Measurements from ENCODE around the gene BTBD3.

Gene BTBD3

GRCh38 chr20:11906626-11907480, 10.8 kb upstream of the BTBD3 start:
- no peak overlapping the region for H3K4me3 ChIP-seq (ENCODE audit: low read depth, low read length)
- no peaks in the 10 kb centered on the region for H3K9me3 ChIP-seq (ENCODE audit: insufficient read depth, low read depth, low read length)
- H2BK5ac ChIP-seq (ENCODE audit: low read depth, low read length, poor library complexity): no peak overlapping the region
- H3K79me2 ChIP-seq (ENCODE audit: control insufficient read depth, insufficient read depth, low read length, poor library complexity): peaks cover 11% of the 10 kb centered on the region
- H3K79me1 ChIP-seq (ENCODE audit: low read length): peaks cover 2% of the 10 kb centered on the region
- H2AFZ ChIP-seq (ENCODE audit: insufficient read depth, low read length, poor library complexity): no peak overlapping the region
- no peaks in the 10 kb centered on the region for H3K27me3 ChIP-seq (ENCODE audit: insufficient read depth, low read length)
- H3K4me1 ChIP-seq (ENCODE audit: control insufficient read depth in 1 of 2, insufficient read depth in 2 of 2, low read length in 2 of 2): peaks cover 6 to 10% of the 10 kb centered on the region in 2 experiments
- no peak overlapping the region for H4K12ac ChIP-seq (ENCODE audit: low read depth, low read length)
- no peak overlapping the region for H4K91ac ChIP-seq (ENCODE audit: low read depth, low read length)
- peak overlapping the region; percentile 45 for H4K8ac ChIP-seq (ENCODE audit: low read depth, low read length)
- peak overlapping the region; percentile 97 for H3K4ac ChIP-seq (ENCODE audit: low read depth, low read length)
- H2BK120ac ChIP-seq (ENCODE audit: insufficient read depth, low read length, poor library complexity): no peak overlapping the region
- H3K4me2 ChIP-seq (ENCODE audit: low read length): no peak overlapping the region
- peaks cover 6 to 9% of the 10 kb centered on the region in 2 experiments for H3K36me3 ChIP-seq (ENCODE audit: control insufficient read depth in 1 of 2, insufficient read depth in 2 of 2, low read length in 2 of 2)
- H3K23ac ChIP-seq (ENCODE audit: low read length): no peak overlapping the region
- H2BK12ac ChIP-seq (ENCODE audit: low read length): no peak overlapping the region
- no peak overlapping the region for H2AK5ac ChIP-seq (ENCODE audit: low read length)
- no peak overlapping the region for H3K18ac ChIP-seq (ENCODE audit: low read length)
- no peak overlapping the region for H3K27ac ChIP-seq (ENCODE audit: low read depth, low read length)
- no peak for DNase-seq
- no peak overlapping the region for H3K14ac ChIP-seq (ENCODE audit: low read length)
- no peak overlapping the region for H3K9ac ChIP-seq (ENCODE audit: low read length)
- no CpG with 5 or more reads among the region's 4 CpGs for WGBS (ENCODE audit: extremely low coverage, insufficient coverage, insufficient read length)

GRCh38 chr20:11907621-11908020, 10.1 kb upstream of the BTBD3 start:
- Histone ChIP-seq H3K9me3 (ENCODE audit: insufficient read depth, low read depth, low read length) (no peaks in the 10 kb centered on the region), H3K27me3 (ENCODE audit: insufficient read depth, low read length) (no peaks in the 10 kb centered on the region), H3K79me2 (ENCODE audit: control insufficient read depth, insufficient read depth, low read length, poor library complexity) (peaks cover 12% of the 10 kb centered on the region), H3K36me3 (ENCODE audit: control insufficient read depth in 1 of 2, insufficient read depth in 2 of 2, low read length in 2 of 2) (peaks cover 8 to 9% of the 10 kb centered on the region in 2 experiments), H4K91ac (ENCODE audit: low read depth, low read length) (no peak overlapping the region), H2BK5ac (ENCODE audit: low read depth, low read length, poor library complexity) (no peak overlapping the region), H3K23ac (ENCODE audit: low read length) (no peak overlapping the region), H3K4me3 (ENCODE audit: low read depth, low read length) (no peak overlapping the region), H3K4me1 (ENCODE audit: control insufficient read depth in 1 of 2, insufficient read depth in 2 of 2, low read length in 2 of 2) (peaks cover 10 to 14% of the 10 kb centered on the region in 2 experiments), H3K14ac (ENCODE audit: low read length) (no peak overlapping the region), H3K18ac (ENCODE audit: low read length) (no peak overlapping the region), H3K9ac (ENCODE audit: low read length) (no peak overlapping the region), H4K12ac (ENCODE audit: low read depth, low read length) (no peak overlapping the region), H2BK120ac (ENCODE audit: insufficient read depth, low read length, poor library complexity) (no peak overlapping the region), H2AFZ (ENCODE audit: insufficient read depth, low read length, poor library complexity) (no peak overlapping the region), H4K8ac (ENCODE audit: low read depth, low read length) (peak overlapping the region; percentile 45), H2AK5ac (ENCODE audit: low read length) (no peak overlapping the region), H3K4me2 (ENCODE audit: low read length) (no peak overlapping the region), H3K4ac (ENCODE audit: low read depth, low read length) (peak overlapping the region; percentile 97), H2BK12ac (ENCODE audit: low read length) (no peak overlapping the region), H3K79me1 (ENCODE audit: low read length) (peaks cover 2% of the 10 kb centered on the region), H3K27ac (ENCODE audit: low read depth, low read length) (no peak overlapping the region)
- no CpG with 5 or more reads among the region's 4 CpGs for WGBS (ENCODE audit: extremely low coverage, insufficient coverage, insufficient read length)
- no peak for DNase-seq

- H2AFZ ChIP-seq (ENCODE audit: insufficient read depth, low read length, poor library complexity): no peak overlapping the region
- H3K79me2 ChIP-seq (ENCODE audit: control insufficient read depth, insufficient read depth, low read length, poor library complexity): peaks cover 8% of the 10 kb centered on the region
- no peaks in the 10 kb centered on the region for H3K79me1 ChIP-seq (ENCODE audit: low read length)
- no peak overlapping the region for H3K23ac ChIP-seq (ENCODE audit: low read length)
- no peak overlapping the region for H2AK5ac ChIP-seq (ENCODE audit: low read length)
- no peak overlapping the region for H3K14ac ChIP-seq (ENCODE audit: low read length)
- H3K27ac ChIP-seq (ENCODE audit: low read depth, low read length): no peak overlapping the region
- no peak overlapping the region for H2BK5ac ChIP-seq (ENCODE audit: low read depth, low read length, poor library complexity)
- no peak overlapping the region for H4K12ac ChIP-seq (ENCODE audit: low read depth, low read length)
- H3K4me2 ChIP-seq (ENCODE audit: low read length): no peak overlapping the region
- peaks cover 2 to 5% of the 10 kb centered on the region in 2 experiments for H3K36me3 ChIP-seq (ENCODE audit: control insufficient read depth in 1 of 2, insufficient read depth in 2 of 2, low read length in 2 of 2)
- no peak overlapping the region for H3K4me3 ChIP-seq (ENCODE audit: low read depth, low read length)
- no peaks in the 10 kb centered on the region for H3K27me3 ChIP-seq (ENCODE audit: insufficient read depth, low read length)
- no peak overlapping the region for H3K9ac ChIP-seq (ENCODE audit: low read length)
- H3K18ac ChIP-seq (ENCODE audit: low read length): peak overlapping the region; percentile 12
- no peaks in the 10 kb centered on the region for H3K9me3 ChIP-seq (ENCODE audit: insufficient read depth, low read depth, low read length)
- H2BK120ac ChIP-seq (ENCODE audit: insufficient read depth, low read length, poor library complexity): no peak overlapping the region
- no peak overlapping the region for H4K8ac ChIP-seq (ENCODE audit: low read depth, low read length)
- H4K91ac ChIP-seq (ENCODE audit: low read depth, low read length): no peak overlapping the region
- peaks cover 6 to 12% of the 10 kb centered on the region in 2 experiments for H3K4me1 ChIP-seq (ENCODE audit: control insufficient read depth in 1 of 2, insufficient read depth in 2 of 2, low read length in 2 of 2)
- no peak overlapping the region for H2BK12ac ChIP-seq (ENCODE audit: low read length)
- WGBS (ENCODE audit: extremely low coverage, insufficient coverage, insufficient read length): no CpG with 5 or more reads among the region's 4 CpGs
- H3K4ac ChIP-seq (ENCODE audit: low read depth, low read length): peak overlapping the region; percentile 78
- DNase-seq: peak in 1 of 2 donors; percentile 37
Measured at GRCh38 chr20:11912013-11912658, 5.6 kb upstream of the BTBD3 start.

GRCh38 chr20:11912659-11913415, 4.9 kb upstream of the BTBD3 start:
- peaks cover 2 to 4% of the 10 kb centered on the region in 2 experiments for H3K36me3 ChIP-seq (ENCODE audit: control insufficient read depth in 1 of 2, insufficient read depth in 2 of 2, low read length in 2 of 2)
- H2BK5ac ChIP-seq (ENCODE audit: low read depth, low read length, poor library complexity): no peak overlapping the region
- no CpG with 5 or more reads among the region's 4 CpGs for WGBS (ENCODE audit: extremely low coverage, insufficient coverage, insufficient read length)
- peaks cover 4% of the 10 kb centered on the region for H3K79me2 ChIP-seq (ENCODE audit: control insufficient read depth, insufficient read depth, low read length, poor library complexity)
- no peak overlapping the region for H2AK5ac ChIP-seq (ENCODE audit: low read length)
- no peak overlapping the region for H3K4ac ChIP-seq (ENCODE audit: low read depth, low read length)
- no peaks in the 10 kb centered on the region for H3K79me1 ChIP-seq (ENCODE audit: low read length)
- no peak overlapping the region for H3K4me3 ChIP-seq (ENCODE audit: low read depth, low read length)
- H2BK12ac ChIP-seq (ENCODE audit: low read length): no peak overlapping the region
- no peak overlapping the region for H3K18ac ChIP-seq (ENCODE audit: low read length)
- no peak overlapping the region for H2AFZ ChIP-seq (ENCODE audit: insufficient read depth, low read length, poor library complexity)
- no peak overlapping the region for H3K23ac ChIP-seq (ENCODE audit: low read length)
- H2BK120ac ChIP-seq (ENCODE audit: insufficient read depth, low read length, poor library complexity): no peak overlapping the region
- DNase-seq: no peak
- H3K27ac ChIP-seq (ENCODE audit: low read depth, low read length): no peak overlapping the region
- no peak overlapping the region for H4K91ac ChIP-seq (ENCODE audit: low read depth, low read length)
- H3K9ac ChIP-seq (ENCODE audit: low read length): no peak overlapping the region
- no peaks in the 10 kb centered on the region for H3K27me3 ChIP-seq (ENCODE audit: insufficient read depth, low read length)
- H3K4me2 ChIP-seq (ENCODE audit: low read length): no peak overlapping the region
- H4K12ac ChIP-seq (ENCODE audit: low read depth, low read length): no peak overlapping the region
- peaks cover 7 to 9% of the 10 kb centered on the region in 2 experiments for H3K4me1 ChIP-seq (ENCODE audit: control insufficient read depth in 1 of 2, insufficient read depth in 2 of 2, low read length in 2 of 2)
- H3K9me3 ChIP-seq (ENCODE audit: insufficient read depth, low read depth, low read length): no peaks in the 10 kb centered on the region
- H4K8ac ChIP-seq (ENCODE audit: low read depth, low read length): no peak overlapping the region
- no peak overlapping the region for H3K14ac ChIP-seq (ENCODE audit: low read length)

Measured in trophoblast cell (in vitro differentiated cells and primary cell).